HG03039 (cell line): Measurements from ENCODE around the gene CDK5R2.
"Not testable (repeated sequence)": the region's sequence is repeated elsewhere in the genome, so short reads cannot be mapped to it uniquely, and the experiment has no call there.

Experiments used
- ATAC-seq: cut with Tn5 transposase; IDR thresholded peaks from one replicate; pipeline ENCODE4 v1.9.1; 2021; ENCODE audit warnings: mild to moderate bottlenecking, moderate library complexity; ENCODE audit not compliant: unreplicated experiment

Gene CDK5R2

DNA sequence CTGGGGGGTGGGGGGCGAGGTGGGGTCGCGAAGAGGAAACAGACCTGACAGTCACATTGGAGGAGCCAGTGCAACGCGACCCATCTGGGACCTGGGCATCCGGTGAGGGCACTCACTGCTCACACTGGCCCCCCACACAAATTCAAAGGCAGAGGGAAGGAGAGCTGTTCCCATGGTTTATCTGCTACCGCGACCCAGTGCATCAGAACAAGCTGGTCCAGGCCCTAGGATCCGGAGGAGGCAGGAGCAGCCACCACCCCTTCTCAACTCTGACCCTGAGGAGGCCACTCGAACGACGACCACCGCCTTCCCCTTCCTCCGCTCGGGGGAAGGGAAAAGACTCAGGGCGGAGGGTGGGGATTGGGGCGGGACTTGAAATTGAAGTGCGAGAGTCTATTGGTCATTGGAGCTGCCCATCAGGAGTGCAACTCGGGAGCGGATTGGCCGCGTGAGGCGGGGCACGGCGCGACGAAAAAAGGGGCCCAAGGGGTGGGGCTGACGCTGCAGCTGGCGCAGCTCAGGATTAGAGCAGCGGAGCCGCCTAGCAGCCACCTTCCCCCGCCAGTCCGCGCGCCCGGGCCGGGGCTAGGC, at the start of gene CDK5R2:
Gene CDK5R2 (plus strand): TSS at position 526 of the 591 bp plus-strand sequence. CDS start 155 bp downstream, outside the sequence.
- peak; percentile 93 for ATAC-seq

DNA sequence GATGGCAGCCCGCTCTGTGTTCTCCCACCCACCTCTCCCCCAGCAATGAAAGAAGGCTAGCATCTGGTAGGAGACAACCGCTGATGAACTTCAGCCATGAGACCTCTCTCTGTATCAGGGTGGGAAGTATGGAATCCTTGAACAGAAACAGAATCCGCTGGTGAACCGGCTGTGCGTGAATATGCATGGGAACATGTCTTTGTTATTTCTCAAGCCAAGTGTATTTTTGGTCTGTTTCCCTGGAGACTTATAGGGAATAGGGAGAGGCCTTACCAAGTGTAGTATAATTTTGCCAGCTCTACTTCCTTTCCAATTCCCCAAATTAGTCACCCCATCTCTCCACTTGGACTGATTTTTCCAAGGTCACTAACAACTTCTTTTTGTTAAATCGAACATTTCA, 48.7 kb upstream of the CDK5R2 start:
- ATAC-seq: no peak

DNA sequence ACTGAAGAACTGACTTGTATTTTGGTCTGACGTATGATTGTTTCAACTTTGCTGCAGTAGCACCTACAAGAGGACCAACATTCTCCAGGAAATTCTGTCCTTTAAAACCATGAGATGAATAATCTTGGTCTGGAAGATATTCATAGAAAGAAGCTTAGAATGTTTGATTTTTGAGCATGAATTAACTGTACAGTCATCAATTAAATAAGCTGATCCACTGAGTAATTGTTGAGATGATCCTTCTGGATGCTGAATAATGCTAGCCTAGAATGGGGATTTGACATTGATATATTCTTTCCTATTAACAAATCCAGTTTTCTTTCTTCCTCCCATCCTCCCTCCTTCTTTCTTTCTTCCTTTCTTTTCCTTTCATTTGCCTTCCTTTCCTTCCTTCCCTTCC, 39.0 kb upstream of the CDK5R2 start:
- ATAC-seq: no peak

DNA sequence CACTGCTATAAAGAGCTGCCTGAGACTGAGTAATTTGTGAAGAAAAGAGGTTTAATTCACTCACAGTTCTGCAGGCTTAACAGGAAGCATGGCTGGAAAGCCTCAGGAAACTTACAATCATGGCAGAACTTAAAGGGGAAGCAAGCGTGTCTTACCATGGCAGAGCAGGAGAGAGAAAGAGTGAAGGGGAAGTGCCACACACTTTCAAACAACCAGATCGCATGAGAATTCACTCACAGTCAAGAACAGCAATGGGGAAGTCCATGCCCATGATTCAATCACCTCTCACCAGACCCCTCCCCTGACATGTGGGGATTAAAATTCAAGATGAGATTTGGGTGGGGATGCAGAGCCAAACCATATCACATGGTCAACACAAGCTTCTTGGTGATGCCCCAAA, 34.7 kb upstream of the CDK5R2 start:
- ATAC-seq: no peak

DNA sequence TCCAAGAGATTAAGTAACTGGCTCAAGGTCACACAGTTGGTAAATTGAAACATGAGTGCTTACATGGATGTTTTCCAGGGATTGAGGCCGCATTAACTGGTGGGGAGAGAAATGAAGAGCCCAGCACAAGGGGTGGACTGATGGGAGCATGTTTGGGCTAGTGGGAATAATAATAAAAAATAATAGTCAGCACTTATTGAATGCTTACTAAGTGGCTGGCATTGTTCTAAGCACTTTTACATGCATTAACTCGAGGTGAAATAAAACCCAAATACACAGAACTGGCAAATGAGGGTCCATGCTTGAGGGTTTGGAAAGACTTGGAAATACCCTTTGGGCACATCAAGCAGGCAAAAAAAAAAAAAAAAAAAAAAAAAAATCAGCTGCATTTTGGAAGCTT, 34.0 kb upstream of the CDK5R2 start:
- ATAC-seq: no peak

DNA sequence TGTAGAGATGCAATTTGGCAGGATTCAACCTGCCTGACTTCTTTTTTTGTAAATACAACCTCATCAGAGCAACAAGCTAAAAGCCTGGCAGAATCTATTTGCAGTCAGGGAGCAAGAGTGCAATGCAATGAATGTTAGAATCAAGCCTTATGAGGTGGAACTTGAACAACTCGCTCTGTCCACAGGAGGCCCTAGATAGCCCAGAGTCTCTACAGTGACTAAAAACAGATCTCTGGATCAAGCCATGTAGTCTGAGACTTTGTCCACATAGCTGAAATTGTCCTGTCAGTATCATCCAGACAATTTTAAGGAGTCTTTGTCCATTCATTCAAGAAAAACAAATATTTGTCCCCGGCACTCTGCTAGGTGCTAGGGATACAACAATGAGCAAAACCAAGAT, 32.0 kb upstream of the CDK5R2 start:
- ATAC-seq: no peak

DNA sequence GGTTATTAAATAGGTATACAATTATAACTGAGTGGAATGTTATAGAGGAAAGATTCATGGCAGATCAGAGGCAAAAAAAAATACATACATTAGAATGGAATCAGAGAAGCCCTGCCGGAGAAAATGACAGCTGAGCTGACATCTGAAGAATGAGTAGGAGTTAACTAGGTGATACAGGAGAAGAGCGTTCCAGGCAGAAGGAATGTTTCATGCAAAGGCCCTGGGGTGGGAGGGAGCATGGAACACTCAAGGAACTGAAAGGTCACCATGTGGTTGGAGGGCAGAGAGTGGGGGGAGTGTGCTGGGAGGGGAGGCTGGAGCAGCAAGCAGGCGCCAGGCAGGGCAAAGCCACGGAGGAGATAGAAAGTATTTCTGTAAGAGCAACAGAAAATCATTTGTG, 31.6 kb upstream of the CDK5R2 start:
- ATAC-seq: no peak

DNA sequence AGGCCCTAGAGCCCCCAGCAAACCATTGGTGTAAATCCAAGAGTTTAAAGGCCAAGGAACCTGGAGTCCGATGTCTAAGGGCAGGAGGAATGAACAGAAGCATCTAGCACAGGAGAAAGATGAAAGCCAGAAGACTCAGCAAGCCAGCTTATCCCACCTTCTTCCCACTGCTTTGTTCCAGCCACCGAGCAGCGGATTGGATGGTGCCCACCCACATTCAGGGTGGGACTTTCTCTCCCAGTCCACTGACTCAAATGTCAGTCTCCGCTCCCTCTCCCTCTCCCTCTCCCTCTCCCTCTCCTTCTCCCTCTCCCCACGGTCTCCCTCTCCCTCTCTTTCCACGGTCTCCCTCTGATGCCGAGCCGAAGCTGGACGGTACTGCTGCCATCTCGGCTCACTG, 29.0 kb upstream of the CDK5R2 start:
- ATAC-seq: not testable (repeated sequence)

DNA sequence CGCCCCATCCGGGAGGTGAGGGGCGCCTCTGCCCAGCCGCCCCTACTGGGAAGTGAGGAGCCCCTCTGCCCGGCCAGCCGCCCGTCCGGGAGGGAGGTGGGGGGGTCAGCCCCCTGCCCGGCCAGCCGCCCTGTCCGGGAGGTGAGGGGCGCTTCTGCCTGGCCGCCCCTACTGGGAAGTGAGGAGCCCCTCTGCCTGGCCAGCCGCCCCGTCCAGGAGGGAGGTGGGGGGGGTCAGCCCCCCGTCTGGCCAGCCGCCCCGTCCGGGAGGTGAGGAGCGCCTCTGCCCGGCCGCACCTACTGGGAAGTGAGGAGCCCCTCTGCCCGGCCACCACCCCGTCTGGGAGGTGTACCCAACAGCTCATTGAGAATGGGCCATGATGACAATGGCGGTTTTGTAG, 27.7 kb upstream of the CDK5R2 start:
- ATAC-seq: not testable (repeated sequence)

DNA sequence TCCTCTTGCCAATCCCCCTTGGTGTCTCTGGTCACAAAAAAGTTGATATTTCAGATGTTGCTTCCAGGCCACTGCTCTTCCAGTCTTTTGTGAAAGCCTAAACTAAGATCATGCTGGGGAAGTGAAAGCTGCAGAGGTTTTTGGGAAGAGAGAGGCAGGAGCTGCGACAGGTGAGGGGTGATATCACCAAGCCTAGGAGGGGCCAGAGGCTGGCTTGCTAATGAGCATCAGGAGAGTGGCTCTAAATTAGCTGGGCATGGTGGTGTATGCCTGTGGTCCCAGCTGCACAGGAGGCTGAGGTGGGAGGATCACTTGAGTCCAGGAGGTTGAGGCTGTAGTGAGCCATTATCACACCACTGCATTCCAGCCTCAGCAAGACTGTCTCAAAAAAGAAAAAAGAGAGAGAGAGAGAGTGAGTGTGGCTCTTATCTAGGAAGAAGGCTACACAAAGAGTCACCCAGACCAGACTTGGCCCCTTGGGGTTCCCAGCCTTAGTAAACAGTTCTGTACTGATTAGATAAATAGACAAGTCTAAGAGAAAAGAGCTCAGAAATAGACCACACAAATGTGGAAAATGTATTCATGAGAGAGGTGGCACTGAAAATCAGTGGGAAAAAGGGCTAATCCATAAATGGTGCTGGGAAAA, 14.6 kb upstream of the CDK5R2 start:
- ATAC-seq: no peak

DNA sequence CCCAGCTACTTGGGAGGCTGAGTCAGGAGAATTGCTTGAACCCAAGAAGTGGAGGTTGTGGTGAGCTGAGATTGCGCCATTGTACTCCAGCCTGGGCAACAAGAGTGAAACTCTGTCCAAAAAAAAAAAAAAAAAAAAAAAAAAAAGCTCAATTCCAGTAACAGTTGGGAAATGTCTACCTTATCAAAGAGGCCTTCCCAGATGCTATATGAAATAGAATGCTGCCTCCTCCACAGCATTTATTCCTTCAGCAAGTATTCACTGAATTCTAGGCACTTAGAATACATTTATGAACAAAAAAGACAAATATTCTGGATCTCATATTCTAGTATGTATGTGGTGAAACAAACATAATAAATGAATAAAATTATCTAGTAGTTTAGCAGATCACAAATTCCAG, 12.8 kb upstream of the CDK5R2 start:
- ATAC-seq: no peak

DNA sequence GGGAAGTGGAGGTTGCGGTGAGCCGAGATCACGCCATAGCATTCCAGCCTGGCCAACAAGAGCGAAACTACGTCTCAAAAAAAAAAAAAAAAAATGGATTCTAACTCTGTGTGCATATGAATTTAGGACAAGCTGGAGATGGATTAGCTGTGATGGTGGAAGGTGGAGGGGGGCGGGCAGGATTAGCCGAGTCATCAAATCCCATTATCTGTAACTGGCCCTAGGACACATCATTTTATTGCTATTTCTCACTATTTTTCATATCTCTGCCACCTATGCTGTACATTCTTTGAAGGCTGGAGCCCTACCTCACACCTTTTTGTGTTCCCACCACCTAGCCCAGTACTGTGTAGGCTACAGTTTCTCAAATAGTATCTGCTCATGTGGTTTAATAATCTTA, 7.3 kb upstream of the CDK5R2 start:
- no peak for ATAC-seq

DNA sequence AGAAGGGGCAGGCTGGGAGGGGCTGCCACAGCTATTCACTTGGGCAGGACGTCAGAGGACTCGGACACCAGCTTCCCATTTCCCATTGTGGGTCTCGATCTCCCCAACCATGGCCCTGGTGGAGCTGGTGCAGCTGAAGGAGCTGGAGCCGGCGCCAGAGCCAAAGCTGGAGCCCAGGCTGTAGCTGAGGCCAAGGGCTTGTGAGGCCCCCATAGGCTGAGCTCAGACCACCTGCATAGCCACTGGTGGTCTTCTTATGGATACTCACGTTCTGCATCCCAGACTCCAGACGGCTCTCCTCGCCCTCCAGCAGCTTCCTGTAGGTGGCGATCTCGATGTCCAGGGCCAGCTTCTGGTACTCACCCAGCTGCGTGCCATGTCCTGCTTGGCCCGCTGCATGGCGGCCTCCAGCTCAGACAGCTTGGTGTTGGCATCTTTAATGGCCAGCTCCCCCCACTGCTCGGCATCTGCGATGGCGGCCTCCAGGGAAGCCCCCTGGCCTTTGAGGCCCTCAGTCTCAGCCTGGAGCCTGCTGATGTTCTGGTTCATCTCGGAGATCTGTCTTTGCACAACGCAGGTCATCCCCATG, 6.0 kb upstream of the CDK5R2 start:
- no peak for ATAC-seq

DNA sequence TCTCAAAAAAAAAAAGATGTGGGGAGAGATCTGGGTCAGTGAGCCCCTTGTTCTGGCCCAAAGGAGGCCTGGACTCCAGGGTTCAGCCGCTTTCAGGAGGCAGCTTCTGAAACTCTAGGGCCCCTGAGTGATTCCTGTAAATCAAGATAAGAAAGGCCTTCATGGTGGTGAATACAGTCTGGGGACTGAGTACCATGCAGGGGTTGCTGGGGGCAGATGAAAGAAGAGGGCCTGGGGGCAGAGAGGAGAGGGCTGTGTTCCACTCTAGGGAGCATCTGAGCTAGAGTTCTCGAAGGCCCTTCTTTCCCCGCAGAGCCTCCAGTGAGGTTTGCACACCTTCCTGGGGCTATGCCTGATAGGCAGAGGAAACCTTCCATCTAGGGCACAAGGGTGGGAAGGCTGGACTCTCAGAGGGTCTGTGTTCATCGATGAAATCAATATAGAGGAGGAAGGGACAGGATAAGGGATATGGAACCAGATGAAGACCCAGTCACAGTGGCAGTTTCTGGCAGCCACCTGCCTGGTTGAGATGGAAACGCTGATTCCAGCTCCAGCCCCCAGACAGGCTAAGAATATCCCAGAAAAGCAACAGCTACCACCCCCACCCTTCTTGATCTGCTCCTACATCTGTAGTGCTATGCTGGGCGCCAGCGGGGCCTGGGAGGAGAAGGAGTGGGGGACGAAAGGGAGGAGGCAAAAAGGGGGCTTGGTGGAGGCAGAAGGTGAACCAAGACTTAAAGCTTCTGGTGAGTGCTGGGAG, 4.7 kb upstream of the CDK5R2 start:
- ATAC-seq: no peak

DNA sequence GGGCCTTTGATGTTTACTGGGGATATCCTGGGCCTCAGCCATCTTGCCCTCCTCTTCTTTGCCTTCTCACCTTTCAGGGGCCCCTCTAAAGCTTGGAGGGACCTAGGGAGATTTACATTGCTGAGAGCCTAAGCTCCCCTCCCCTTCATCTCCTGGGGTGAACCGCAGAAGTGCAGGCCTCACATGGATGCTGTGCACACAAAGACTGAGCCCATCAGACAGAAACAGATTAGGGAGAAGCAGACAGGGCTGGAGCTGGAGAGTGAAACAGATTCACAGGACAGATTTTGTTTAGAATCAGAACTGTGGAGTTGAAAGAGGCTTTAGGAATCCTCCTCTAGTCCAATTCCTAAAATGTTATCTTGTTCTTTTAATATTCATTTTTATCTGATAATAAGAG, 3.4 kb upstream of the CDK5R2 start:
- ATAC-seq: no peak

DNA sequence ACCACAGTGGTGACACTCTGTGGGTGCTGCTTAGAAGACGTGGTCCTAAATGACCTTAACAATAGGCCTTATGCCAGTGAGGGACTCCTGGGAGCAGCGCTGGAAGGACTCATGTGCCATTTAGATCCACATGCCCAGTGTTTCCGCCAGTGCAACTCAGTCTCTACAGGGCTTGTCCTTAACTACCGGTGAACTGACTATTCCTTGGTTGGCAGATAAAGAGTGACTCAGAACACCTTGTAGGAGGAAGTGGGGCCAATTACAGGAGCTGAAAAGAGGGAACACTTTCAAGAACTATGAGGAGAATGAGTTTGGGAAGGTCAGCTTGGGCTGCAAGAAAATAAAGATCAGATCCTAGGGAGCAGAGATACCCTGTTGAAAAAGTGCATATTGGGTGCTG, 1.8 kb upstream of the CDK5R2 start:
- no peak for ATAC-seq

DNA sequence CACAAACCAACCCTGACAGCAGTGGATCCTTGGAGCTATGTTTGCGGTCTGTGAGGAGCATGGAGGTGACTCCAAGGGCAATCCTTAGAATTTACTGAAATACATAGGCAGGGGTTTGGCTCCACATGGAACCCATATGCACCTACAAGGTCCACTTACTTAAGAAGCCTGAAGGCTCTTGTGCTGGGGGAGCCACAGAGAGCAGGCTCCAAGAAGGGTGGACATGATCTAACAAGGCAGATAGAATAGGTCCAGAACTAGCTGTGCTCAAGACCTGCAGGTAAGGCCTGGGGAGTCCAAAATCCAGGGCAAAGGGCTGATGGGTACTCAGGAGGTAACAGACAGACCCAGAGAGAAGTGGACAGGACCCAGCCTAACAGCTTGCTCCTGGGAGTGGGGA, 1.2 kb upstream of the CDK5R2 start:
- ATAC-seq: no peak

DNA sequence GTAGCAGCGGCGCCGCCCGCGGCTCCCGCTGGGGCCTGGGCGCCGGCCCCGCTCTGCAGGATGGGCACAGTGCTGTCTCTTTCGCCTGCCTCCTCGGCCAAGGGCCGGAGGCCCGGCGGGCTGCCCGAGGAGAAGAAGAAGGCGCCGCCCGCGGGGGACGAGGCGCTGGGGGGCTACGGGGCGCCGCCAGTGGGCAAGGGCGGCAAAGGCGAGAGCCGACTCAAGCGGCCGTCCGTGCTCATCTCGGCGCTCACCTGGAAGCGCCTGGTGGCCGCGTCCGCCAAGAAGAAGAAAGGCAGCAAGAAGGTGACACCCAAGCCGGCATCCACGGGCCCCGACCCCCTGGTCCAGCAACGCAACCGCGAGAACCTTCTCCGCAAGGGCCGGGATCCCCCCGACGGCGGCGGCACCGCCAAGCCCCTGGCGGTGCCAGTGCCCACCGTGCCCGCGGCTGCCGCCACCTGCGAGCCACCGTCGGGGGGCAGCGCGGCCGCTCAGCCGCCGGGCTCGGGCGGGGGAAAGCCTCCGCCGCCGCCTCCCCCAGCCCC, 369 bp downstream of the CDK5R2 start:
- ATAC-seq: no peak

DNA sequence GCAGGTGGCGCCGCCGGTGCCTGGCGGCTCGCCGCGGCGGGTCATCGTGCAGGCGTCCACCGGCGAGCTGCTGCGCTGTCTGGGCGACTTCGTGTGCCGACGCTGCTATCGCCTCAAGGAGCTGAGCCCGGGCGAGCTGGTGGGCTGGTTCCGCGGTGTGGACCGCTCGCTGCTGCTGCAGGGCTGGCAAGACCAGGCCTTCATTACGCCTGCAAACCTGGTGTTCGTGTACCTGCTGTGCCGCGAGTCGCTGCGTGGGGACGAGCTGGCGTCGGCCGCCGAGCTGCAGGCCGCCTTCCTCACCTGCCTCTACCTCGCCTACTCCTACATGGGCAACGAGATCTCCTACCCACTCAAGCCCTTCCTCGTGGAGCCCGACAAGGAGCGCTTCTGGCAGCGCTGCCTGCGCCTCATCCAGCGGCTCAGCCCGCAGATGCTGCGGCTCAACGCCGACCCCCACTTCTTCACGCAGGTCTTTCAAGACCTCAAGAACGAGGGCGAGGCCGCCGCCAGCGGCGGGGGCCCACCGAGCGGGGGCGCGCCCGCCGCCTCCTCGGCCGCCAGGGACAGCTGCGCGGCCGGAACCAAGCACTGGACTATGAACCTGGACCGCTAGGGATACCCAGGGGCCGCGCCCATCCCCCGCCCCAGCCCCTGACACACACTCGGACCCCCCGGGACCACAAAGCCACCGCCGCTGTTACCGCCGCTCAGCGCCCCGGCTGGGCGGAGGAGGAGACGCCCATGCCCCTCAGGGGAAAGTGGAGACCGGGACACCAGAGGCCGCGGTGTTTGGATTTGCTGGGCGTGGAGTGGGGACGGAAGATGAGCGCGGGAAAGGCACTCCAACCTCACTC, 1.1 kb downstream of the CDK5R2 start:
- no peak for ATAC-seq

DNA sequence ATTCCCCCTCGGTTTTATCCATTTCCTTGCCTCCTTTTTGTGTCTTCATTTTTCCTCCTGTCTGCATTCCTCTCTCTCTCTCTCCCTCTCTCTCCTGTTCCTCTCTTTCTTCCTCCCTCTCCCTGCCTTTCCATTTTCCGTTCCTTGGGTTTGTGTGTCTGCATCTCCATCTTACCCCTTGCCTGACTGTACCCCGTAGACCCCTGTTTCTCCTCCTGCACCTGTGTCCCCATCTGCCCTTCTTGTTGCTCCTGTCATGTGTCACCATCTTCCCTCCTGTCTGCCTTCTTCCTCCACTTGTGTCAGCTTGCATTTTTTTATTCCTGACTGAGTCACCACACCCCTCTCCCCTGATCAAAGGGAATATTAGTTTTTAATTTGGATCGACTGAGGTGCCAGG, 1.8 kb downstream of the CDK5R2 start:
- ATAC-seq: no peak
